HG03521 (cell line): ENCODE results near the gene RGS12.

Source experiments
- ATAC-seq: cut with Tn5 transposase; IDR thresholded peaks from one replicate; pipeline ENCODE4 v1.9.1; 2021; ENCODE audit warnings: mild to moderate bottlenecking, moderate library complexity; ENCODE audit not compliant: unreplicated experiment

RGS12 gene

GRCh38 chr4:3252831-3253641 is 39.8 kb upstream of the RGS12 start:
- ATAC-seq, result no peak

GRCh38 chr4:3253808-3254207 is 39.0 kb upstream of the RGS12 start:
- no peak for ATAC-seq

- ATAC-seq, result no peak
Observed at GRCh38 chr4:3254302-3255131, 38.3 kb upstream of the RGS12 start.

GRCh38 chr4:3255611-3256186 is 37.1 kb upstream of the RGS12 start:
- no peak for ATAC-seq

- ATAC-seq, result no peak
Observed at GRCh38 chr4:3256230-3257102, 36.4 kb upstream of the RGS12 start.

GRCh38 chr4:3257103-3257555 is 35.7 kb upstream of the RGS12 start:
- ATAC-seq, result no peak

GRCh38 chr4:3257556-3258482 is 35.0 kb upstream of the RGS12 start:
- no peak for ATAC-seq

GRCh38 chr4:3261411-3262207 is 31.2 kb upstream of the RGS12 start:
- no peak for ATAC-seq

GRCh38 chr4:3262208-3263052 is 30.4 kb upstream of the RGS12 start:
- ATAC-seq, result no peak

GRCh38 chr4:3263053-3263875 is 29.6 kb upstream of the RGS12 start:
- no peak for ATAC-seq

GRCh38 chr4:3263876-3264193 is 29.0 kb upstream of the RGS12 start:
- ATAC-seq, result no peak

- no peak for ATAC-seq
Observed at GRCh38 chr4:3266076-3266475, 26.7 kb upstream of the RGS12 start.

- ATAC-seq, result no peak
Observed at GRCh38 chr4:3267576-3268394, 25.0 kb upstream of the RGS12 start.

- ATAC-seq, result no peak
Observed at GRCh38 chr4:3268395-3269104, 24.3 kb upstream of the RGS12 start.

- no peak for ATAC-seq
Observed at GRCh38 chr4:3269105-3269927, 23.5 kb upstream of the RGS12 start.
